Mesendoderm (in vitro differentiated cells): ENCODE measurements around the gene VPS50.

Experiments
- DNase-seq: peaks from one replicate; pipeline ENCODE4 v3.0.0; 2013
- H2AK5ac ChIP-seq: 2 replicates; pipeline ENCODE4 v1.6.1; 2013; ENCODE audit warnings: low read length, inconsistent platforms
- H2BK120ac ChIP-seq: 2 replicates; pipeline ENCODE4 v1.6.1; 2013; ENCODE audit warnings: low read depth, mild to moderate bottlenecking, low read length, moderate library complexity, mixed read lengths
- H2BK15ac ChIP-seq: replicated peaks from 2 replicates; pipeline ENCODE4 v1.6.1; 2013; ENCODE audit warnings: low read depth, mild to moderate bottlenecking, moderate library complexity
- H2BK5ac ChIP-seq: 2 replicates; pipeline ENCODE4 v1.6.1; 2013; ENCODE audit warnings: low read length, inconsistent platforms
- H3K18ac ChIP-seq: 2 replicates; pipeline ENCODE4 v1.6.1; 2013; ENCODE audit warnings: mild to moderate bottlenecking, low read length, mixed read lengths
- H3K23ac ChIP-seq: one replicate; pipeline ENCODE4 v1.6.1; 2013; ENCODE audit warnings: low read length
- H3K27ac ChIP-seq: 2 replicates; pipeline ENCODE4 v1.5.1; 2013; ENCODE audit warnings: low read depth, mild to moderate bottlenecking, inconsistent platforms, low read length, moderate library complexity
- H3K27me3 ChIP-seq: 2 replicates; pipeline ENCODE4 v1.6.1; 2013; ENCODE audit warnings: low read length, control low read depth, mild to moderate bottlenecking, inconsistent platforms; ENCODE audit not compliant: insufficient read depth, poor library complexity
- H3K36me3 ChIP-seq: 2 replicates; pipeline ENCODE4 v1.6.1; 2013; ENCODE audit warnings: low read length, inconsistent platforms; ENCODE audit not compliant: control insufficient read depth, insufficient read depth
- H3K4ac ChIP-seq: one replicate; pipeline ENCODE4 v1.6.1; 2013; ENCODE audit warnings: low read depth, mild to moderate bottlenecking, low read length, moderate library complexity
- H3K4me1 ChIP-seq: 2 replicates; pipeline ENCODE4 v1.6.1; 2013; ENCODE audit warnings: low read depth, low read length, inconsistent platforms; ENCODE audit not compliant: control insufficient read depth
- H3K4me2 ChIP-seq: 2 replicates; pipeline ENCODE4 v1.6.1; 2013; ENCODE audit warnings: low read length
- H3K4me3 ChIP-seq: 2 replicates; pipeline ENCODE4 v1.5.1; 2013; ENCODE audit warnings: mild to moderate bottlenecking, low read length
- H3K56ac ChIP-seq: one replicate; pipeline ENCODE4 v1.6.1; 2013; ENCODE audit warnings: low read length
- H3K79me1 ChIP-seq: 2 replicates; pipeline ENCODE4 v1.6.1; 2013; ENCODE audit warnings: low read length, inconsistent platforms
- H3K79me2 ChIP-seq: 2 replicates; pipeline ENCODE4 v1.6.1; 2013; ENCODE audit warnings: mild to moderate bottlenecking, low read length; ENCODE audit not compliant: control insufficient read depth, insufficient read depth
- H3K9ac ChIP-seq: 2 replicates; pipeline ENCODE4 v1.6.1; 2013; ENCODE audit warnings: low read length, inconsistent platforms
- H4K5ac ChIP-seq: one replicate; pipeline ENCODE4 v1.6.1; 2013; ENCODE audit warnings: low read length
- H4K8ac ChIP-seq: one replicate; pipeline ENCODE4 v1.6.1; 2013; ENCODE audit warnings: low read depth, mild to moderate bottlenecking, control low read depth, low read length, moderate library complexity
- WGBS: extraction: QIAGEN DNeasy Blood & Tissue Kit; methylation state at CpG from one replicate; pipeline ENCODE4 v1.1.7; 2013; ENCODE audit warnings: low lambda C conversion rate, missing lambda C conversion rate; ENCODE audit not compliant: insufficient coverage; ENCODE audit errors: extremely low coverage; 5-methylcytosine and 5-hydroxymethylcytosine counted together

Gene VPS50

GRCh38 chr7:93198472-93198871 lies 33.7 kb upstream of the VPS50 start:
- Histone ChIP-seq H3K18ac (no peak overlapping the region), H3K36me3 (no peaks in the 10 kb centered on the region), H2AK5ac (no peak overlapping the region), H3K4me1 (no peaks in the 10 kb centered on the region), H2BK120ac (no peak overlapping the region), H3K27ac (no peak overlapping the region), H3K27me3 (no peaks in the 10 kb centered on the region), H3K4me3 (no peak overlapping the region), H3K79me1 (no peaks in the 10 kb centered on the region), H4K8ac (no peak overlapping the region), H3K79me2 (no peaks in the 10 kb centered on the region), H3K23ac (no peak overlapping the region), H2BK15ac (no peak overlapping the region), H2BK5ac (no peak overlapping the region), H4K5ac (no peak overlapping the region), H3K9ac (no peak overlapping the region), H3K4me2 (no peak overlapping the region), H3K4ac (no peak overlapping the region), H3K56ac (no peak overlapping the region)
- DNase-seq = no peak

- no peak for DNase-seq
- Histone ChIP-seq H3K4me1 (no peaks in the 10 kb centered on the region), H3K4ac (no peak overlapping the region), H3K4me2 (no peak overlapping the region), H3K4me3 (no peak overlapping the region), H3K36me3 (no peaks in the 10 kb centered on the region), H4K5ac (no peak overlapping the region), H2BK5ac (no peak overlapping the region), H3K79me1 (no peaks in the 10 kb centered on the region), H3K27me3 (no peaks in the 10 kb centered on the region), H2AK5ac (no peak overlapping the region), H3K79me2 (no peaks in the 10 kb centered on the region), H4K8ac (no peak overlapping the region), H3K18ac (no peak overlapping the region), H3K9ac (no peak overlapping the region), H3K27ac (no peak overlapping the region), H2BK120ac (no peak overlapping the region), H2BK15ac (no peak overlapping the region), H3K23ac (no peak overlapping the region), H3K56ac (no peak overlapping the region)
- WGBS = no CpG with 5 or more reads among the region's 5 CpGs
Measured at GRCh38 chr7:93202594-93203250, 29.4 kb upstream of the VPS50 start.

- H2BK5ac ChIP-seq = no peak overlapping the region
- H3K18ac ChIP-seq = no peak overlapping the region
- no peak overlapping the region for H3K9ac ChIP-seq
- H3K79me2 ChIP-seq = no peaks in the 10 kb centered on the region
- H2AK5ac ChIP-seq = no peak overlapping the region
- no peaks in the 10 kb centered on the region for H3K36me3 ChIP-seq
- DNase-seq = no peak
- no peak overlapping the region for H4K5ac ChIP-seq
- no peak overlapping the region for H3K23ac ChIP-seq
- no peak overlapping the region for H4K8ac ChIP-seq
- no peak overlapping the region for H3K56ac ChIP-seq
- H3K4me2 ChIP-seq = no peak overlapping the region
- WGBS = no CpG with 5 or more reads among the region's 3 CpGs
- no peaks in the 10 kb centered on the region for H3K79me1 ChIP-seq
- H3K27me3 ChIP-seq = no peaks in the 10 kb centered on the region
- H3K4me1 ChIP-seq = no peaks in the 10 kb centered on the region
- no peak overlapping the region for H3K27ac ChIP-seq
- H3K4ac ChIP-seq = no peak overlapping the region
- H2BK120ac ChIP-seq = no peak overlapping the region
- no peak overlapping the region for H3K4me3 ChIP-seq
- no peak overlapping the region for H2BK15ac ChIP-seq
Measured at GRCh38 chr7:93203496-93203895, 28.7 kb upstream of the VPS50 start.

- Histone ChIP-seq H2BK5ac (no peak overlapping the region), H3K79me1 (no peaks in the 10 kb centered on the region), H3K4me3 (no peak overlapping the region), H4K5ac (no peak overlapping the region), H3K4me1 (no peaks in the 10 kb centered on the region), H4K8ac (no peak overlapping the region), H3K79me2 (no peaks in the 10 kb centered on the region), H3K4ac (no peak overlapping the region), H2BK120ac (no peak overlapping the region), H3K36me3 (no peaks in the 10 kb centered on the region), H3K27me3 (no peaks in the 10 kb centered on the region), H3K9ac (no peak overlapping the region), H3K18ac (no peak overlapping the region), H3K23ac (no peak overlapping the region), H2BK15ac (no peak overlapping the region), H3K4me2 (no peak overlapping the region), H3K56ac (no peak overlapping the region), H2AK5ac (no peak overlapping the region), H3K27ac (no peak overlapping the region)
- WGBS = no CpG with 5 or more reads among the region's 2 CpGs
- no peak for DNase-seq
Measured at GRCh38 chr7:93205046-93205445, 27.1 kb upstream of the VPS50 start.

GRCh38 chr7:93211228-93211818 lies 20.8 kb upstream of the VPS50 start:
- Histone ChIP-seq H3K4me1 (no peaks in the 10 kb centered on the region), H3K36me3 (no peaks in the 10 kb centered on the region), H3K79me1 (no peaks in the 10 kb centered on the region), H2AK5ac (no peak overlapping the region), H3K18ac (no peak overlapping the region), H3K4me2 (no peak overlapping the region), H3K27me3 (no peaks in the 10 kb centered on the region), H3K9ac (no peak overlapping the region), H3K4ac (no peak overlapping the region), H2BK15ac (no peak overlapping the region), H4K5ac (no peak overlapping the region), H3K27ac (no peak overlapping the region), H2BK120ac (no peak overlapping the region), H3K79me2 (no peaks in the 10 kb centered on the region), H3K56ac (no peak overlapping the region), H3K4me3 (no peak overlapping the region), H4K8ac (no peak overlapping the region), H2BK5ac (no peak overlapping the region), H3K23ac (no peak overlapping the region)
- no peak for DNase-seq
- no CpG with 5 or more reads among the region's 5 CpGs for WGBS

GRCh38 chr7:93212881-93213280 lies 19.3 kb upstream of the VPS50 start:
- no peaks in the 10 kb centered on the region for H3K36me3 ChIP-seq
- H3K18ac ChIP-seq = no peak overlapping the region
- H3K79me1 ChIP-seq = no peaks in the 10 kb centered on the region
- no peak overlapping the region for H3K27ac ChIP-seq
- H2BK15ac ChIP-seq = no peak overlapping the region
- H3K27me3 ChIP-seq = no peaks in the 10 kb centered on the region
- H4K8ac ChIP-seq = no peak overlapping the region
- no CpG with 5 or more reads among the region's 1 CpG for WGBS
- H3K4me2 ChIP-seq = no peak overlapping the region
- H2BK120ac ChIP-seq = no peak overlapping the region
- no peak overlapping the region for H2BK5ac ChIP-seq
- no peak overlapping the region for H2AK5ac ChIP-seq
- H4K5ac ChIP-seq = no peak overlapping the region
- H3K9ac ChIP-seq = no peak overlapping the region
- H3K4me3 ChIP-seq = no peak overlapping the region
- no peak overlapping the region for H3K23ac ChIP-seq
- no peak overlapping the region for H3K56ac ChIP-seq
- no peaks in the 10 kb centered on the region for H3K79me2 ChIP-seq
- H3K4ac ChIP-seq = no peak overlapping the region
- DNase-seq = no peak
- no peaks in the 10 kb centered on the region for H3K4me1 ChIP-seq
